GM12891 (cell line): ENCODE measurements around the gene WDR27.
"Not testable (repeated sequence)": the region's sequence is repeated elsewhere in the genome, so short reads cannot be mapped to it uniquely, and the experiment has no call there.

Experiments used
- PAX5 ChIP-seq: IDR thresholded peaks from 2 replicates; pipeline ENCODE4 v1.6.1; 2011; ENCODE audit warnings: low read length, moderate library complexity, mild to moderate bottlenecking; ENCODE audit not compliant: insufficient read depth, severe bottlenecking
- POLR2A ChIP-seq: IDR thresholded peaks from 2 replicates; pipeline ENCODE4 v1.6.1; 2011; ENCODE audit warnings: low read depth, low read length, control low read depth
- POLR2AphosphoS5 ChIP-seq: IDR thresholded peaks from 2 replicates; pipeline ENCODE4 v1.6.1; 2011; ENCODE audit warnings: low read depth, low read length, control low read depth
- POU2F2 ChIP-seq: IDR thresholded peaks from 2 replicates; pipeline ENCODE4 v1.6.1; 2011; ENCODE audit warnings: low read depth, mild to moderate bottlenecking, control low read depth, low read length, moderate library complexity
- TAF1 ChIP-seq: IDR thresholded peaks from 2 replicates; pipeline ENCODE4 v1.6.1; 2011; ENCODE audit warnings: low read depth, low read length, control low read depth

DNA sequence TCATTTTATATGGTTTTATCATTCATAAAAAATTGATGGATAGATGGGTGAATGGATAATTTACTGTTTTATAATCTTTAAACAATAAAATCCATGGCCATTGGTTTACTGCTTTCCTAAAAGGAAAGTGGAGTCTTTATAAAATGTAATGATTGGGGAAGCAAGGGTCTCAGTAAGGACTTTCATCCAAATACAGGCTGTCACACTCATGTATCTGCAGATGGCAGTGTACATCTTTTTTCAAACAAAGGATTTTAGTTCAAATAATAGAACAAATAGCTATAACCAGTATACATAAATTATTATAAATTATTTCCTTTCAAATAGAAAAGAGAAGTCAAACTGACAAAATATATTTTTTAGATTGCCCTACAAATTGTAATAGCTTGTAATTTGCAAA lies 190.0 kb downstream of the WDR27 start:
- not testable (repeated sequence) for TF ChIP-seq POLR2AphosphoS5, POLR2A, TAF1, POU2F2, PAX5
